Activated CD8-positive, alpha-beta memory T cell treated with anti-CD3 and anti-CD28 coated beads, Interleukin-2, amount 50 U/mL, for 24 hours (primary cell): ENCODE results near the gene MTFR2.
"Not testable (repeated sequence)": the region's sequence is repeated elsewhere in the genome, so short reads cannot be mapped to it uniquely, and the experiment has no call there.

Experiments
- DNase-seq: peaks from one replicate; pipeline ENCODE4 v3.0.0-alpha.2; 2020; ENCODE audit errors: extremely low read depth

MTFR2 gene

DNA sequence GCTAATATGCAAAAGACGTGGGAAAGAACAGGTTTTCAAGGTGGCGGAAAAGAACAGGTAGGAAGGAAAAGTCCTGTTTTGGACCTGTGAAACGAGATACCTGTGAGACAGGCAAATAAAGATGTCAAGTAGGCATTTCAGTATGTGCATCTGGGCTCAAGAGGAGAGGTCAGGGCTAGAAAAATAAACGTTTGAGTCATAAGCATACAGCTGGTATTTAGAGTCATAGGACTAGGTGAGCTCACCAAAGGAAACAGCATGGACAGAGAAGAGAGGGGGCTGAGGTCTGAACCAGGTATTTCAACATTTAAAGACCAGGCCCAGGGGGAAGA, 14.9 kb downstream of the MTFR2 start:
- no peak for DNase-seq

GRCh38 chr6:136232701-136233100, 17.4 kb downstream of the MTFR2 start:
- no peak for DNase-seq

GRCh38 chr6:136230219-136230853, 19.8 kb downstream of the MTFR2 start:
- no peak for DNase-seq

- DNase-seq = no peak
Observed at GRCh38 chr6:136228814-136229213, 21.3 kb downstream of the MTFR2 start.

DNA sequence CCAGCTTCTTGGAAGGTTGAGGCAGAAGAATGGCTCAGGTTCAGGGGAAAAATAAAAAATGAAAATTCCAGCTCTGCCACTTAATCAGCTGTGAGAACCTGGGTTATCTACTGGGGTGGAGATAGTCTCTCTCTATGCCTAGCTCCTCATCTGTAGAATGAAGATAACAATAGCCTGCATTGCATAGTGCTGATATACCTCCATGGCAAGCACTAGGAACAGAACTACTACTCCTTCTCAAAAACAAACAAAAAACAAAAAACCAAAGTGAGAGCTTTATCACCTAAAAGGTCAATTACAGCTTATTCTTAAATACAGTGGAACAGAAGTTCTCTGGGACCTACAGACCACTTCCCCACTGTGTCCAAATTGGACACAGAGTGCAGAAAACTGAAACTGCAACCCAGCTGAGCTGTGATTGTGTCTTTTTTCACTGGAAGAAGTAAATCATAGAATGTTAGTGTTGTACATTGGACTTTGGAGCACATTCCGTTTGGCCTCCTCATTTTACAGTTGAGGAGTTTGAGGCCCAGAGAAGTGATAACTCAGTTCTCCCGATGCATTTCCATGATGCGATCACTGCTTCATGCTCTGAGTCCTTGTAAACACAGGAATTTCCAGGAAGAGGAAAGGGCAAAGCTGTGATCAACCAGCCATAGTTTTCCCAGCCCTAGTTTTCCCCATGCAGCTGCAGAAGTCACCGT, 23.3 kb downstream of the MTFR2 start:
- no peak for DNase-seq

- peak; percentile 14 for DNase-seq
Observed at GRCh38 chr6:136226027-136226673, 24.0 kb downstream of the MTFR2 start.

DNA sequence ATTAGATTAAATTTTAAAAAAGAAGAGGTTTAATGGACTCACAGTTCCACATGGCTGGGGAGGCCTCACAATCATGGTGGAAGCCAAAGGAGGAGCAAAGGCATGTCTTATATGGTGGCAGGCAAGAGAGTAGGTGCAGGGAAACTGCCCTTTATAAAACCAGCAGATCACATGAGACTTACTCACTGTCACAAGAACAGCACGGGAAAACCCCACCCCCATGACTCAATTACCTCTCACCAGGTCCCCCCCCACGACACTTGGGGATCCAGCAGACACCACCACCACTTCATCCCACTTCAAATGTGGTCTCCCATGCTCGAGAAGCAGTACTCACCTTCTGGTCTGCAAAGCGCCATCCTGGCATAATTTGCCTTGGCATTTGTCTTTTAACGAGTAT, 24.6 kb downstream of the MTFR2 start:
- DNase-seq = peak; percentile 8

- not testable (repeated sequence) for DNase-seq
Observed at GRCh38 chr6:136224974-136225373, 25.1 kb downstream of the MTFR2 start.

- no peak for DNase-seq
Observed at GRCh38 chr6:136216503-136217401, 33.4 kb downstream of the MTFR2 start.

- DNase-seq = no peak
Observed at GRCh38 chr6:136213853-136214252, 36.3 kb downstream of the MTFR2 start.

GRCh38 chr6:136213012-136213539, 37.0 kb downstream of the MTFR2 start:
- DNase-seq = no peak

- DNase-seq = no peak
Observed at GRCh38 chr6:136212608-136213007, 37.5 kb downstream of the MTFR2 start.

DNA sequence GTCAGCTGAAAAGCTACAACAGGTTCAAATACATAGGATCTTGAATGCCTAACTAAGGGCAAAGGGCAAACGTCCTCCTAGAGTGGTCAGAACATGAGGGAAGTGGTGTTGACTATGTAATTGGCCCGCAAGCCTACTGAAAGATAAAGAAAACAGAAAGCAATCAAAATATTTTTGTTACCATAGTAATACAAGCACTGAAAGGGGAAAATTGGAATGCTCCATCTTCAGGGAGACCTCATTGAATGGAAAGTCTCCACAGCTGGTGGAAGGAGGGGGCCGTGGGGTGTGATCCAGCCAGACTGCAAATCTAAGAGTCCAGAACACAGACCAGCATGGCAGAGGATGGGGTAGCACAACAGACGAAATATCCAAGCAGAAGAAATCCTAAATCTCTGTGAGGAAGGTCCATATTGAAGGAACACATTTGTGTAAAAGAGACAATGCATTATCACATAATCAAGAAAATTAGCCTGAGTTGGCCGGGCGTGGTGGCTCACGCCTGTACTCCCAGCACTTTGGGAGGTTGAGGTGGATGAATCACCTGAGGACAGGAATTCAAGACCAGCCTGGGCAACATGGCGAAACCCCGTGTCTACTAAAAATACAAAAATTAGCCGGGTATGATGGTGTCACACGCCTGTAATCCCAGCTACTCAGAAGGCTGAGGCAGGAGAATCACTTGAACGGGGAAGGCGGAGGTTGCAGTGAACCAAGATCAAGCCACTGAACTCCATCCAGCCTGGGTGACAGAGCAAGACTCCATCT, 39.5 kb downstream of the MTFR2 start:
- DNase-seq = no peak

- no peak for DNase-seq
Observed at GRCh38 chr6:136209496-136209895, 40.6 kb downstream of the MTFR2 start.

DNA sequence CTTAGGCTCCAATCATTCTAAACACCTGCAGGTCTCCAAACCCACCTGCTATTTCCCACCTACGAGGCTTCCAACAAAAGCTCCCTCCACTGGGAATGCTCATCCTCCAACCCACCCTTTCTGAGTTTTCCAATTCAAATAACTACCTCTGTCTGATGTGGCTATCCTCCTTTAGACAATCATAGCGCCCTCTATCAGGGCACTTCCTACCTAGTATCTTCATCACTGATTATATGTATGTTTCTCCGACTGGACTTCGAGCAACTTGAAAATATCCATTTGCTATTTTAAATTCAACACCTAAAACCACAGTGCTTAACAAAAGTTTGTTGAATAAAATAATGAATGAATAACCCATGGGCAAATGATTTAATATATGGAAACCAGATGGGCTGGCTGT, 41.3 kb downstream of the MTFR2 start:
- DNase-seq = no peak

DNA sequence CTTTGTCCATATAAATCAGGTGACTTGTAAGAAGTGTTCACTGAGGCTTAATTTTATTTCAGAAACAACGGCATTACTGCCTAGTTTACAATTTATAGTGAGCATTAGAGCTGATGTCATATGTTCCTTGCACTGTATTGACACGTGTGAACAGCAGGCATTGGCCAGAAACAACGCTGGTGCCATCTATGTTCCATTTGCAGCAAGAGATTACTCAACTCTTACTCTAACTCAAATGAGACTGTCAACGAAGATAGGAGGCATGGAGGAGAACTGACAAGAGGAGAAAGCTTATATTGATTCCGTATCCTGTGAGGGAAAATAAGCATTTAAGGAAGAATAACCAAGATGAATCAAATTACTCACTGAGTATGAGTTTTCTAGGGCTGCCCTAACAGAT, 48.4 kb downstream of the MTFR2 start:
- no peak for DNase-seq

DNA sequence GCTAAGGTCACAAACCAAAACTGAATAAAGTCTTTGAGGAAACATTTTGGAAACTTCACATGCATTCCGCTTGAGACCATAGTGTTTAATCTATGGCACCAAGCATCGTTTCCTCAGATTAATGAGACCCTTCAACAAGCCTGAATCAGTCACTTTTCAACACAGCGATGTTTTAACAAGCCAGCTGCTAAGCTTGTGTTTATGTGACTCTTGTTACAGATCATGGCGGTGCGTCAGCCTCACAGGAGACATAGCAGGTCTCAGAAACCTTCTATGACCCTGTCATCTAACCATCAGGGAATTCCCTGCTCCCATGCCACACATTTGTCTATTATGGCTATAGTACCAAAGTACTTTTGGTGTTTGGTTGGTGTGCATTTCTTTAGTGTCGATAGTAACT, 57.2 kb downstream of the MTFR2 start:
- DNase-seq = no peak

- DNase-seq = no peak
Observed at GRCh38 chr6:136191606-136192312, 58.4 kb downstream of the MTFR2 start.

GRCh38 chr6:136189104-136189503, 61.0 kb downstream of the MTFR2 start:
- no peak for DNase-seq

DNA sequence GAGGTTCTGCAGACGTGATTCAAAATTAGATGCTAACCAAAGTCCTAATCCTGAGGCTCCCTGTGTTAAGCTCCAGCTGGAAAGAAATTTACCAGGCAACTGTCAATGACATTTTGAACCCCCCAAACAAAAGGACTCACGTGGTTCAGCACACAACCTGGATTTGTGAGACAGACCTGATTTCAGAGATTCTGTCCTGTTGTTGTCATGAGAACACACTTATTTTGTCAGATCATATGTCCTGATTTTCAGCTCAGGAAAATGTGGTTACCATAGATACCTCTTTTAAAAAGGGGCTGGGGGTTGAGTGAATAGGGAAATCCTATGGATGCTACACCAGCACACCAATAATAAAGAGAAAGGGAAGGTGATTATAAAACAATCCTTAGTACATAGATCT, 61.6 kb downstream of the MTFR2 start:
- DNase-seq = no peak

DNA sequence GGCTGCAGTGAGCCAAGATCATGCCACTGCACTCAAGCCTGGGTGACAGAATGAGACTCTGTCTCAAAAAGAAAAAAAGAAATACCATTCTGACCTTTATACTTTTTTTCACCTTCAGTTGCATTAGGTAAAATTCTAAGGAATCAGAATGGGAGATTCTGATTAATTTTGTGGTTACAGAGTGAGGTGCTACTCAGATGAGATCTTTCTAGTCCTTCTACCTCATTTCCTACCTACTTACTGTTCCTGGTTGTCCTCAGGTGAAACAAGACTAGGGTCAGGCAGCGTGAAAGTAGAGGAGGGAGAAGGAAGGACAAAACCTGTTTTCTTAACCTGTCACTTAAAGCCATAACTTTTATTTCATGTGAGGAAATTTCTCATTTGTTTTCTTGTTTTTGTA, 63.7 kb downstream of the MTFR2 start:
- no peak for DNase-seq
